Cardiac muscle cell (in vitro differentiated cells and primary cell): ENCODE data around the gene KDM1A. TPM values are rescaled to one million over a fixed set of nuclear protein-coding genes. Genes with fewer than 3 reads are reported as not detected.

Experiments used
- DNase-seq, 2 donors: peaks; one replicate each; pipeline versions ENCODE4 v3.0.0 to v3.0.0-alpha.2; 2010 to 2017; ENCODE audit warnings: low read depth in 1 of 2, low spot score in 1 of 2
- H3K27ac ChIP-seq: fragments of 200-600 bp; sonication (generic); 2 replicates; pipeline ENCODE4 v1.5.1; 2016
- H3K27me3 ChIP-seq: fragments of 200-600 bp; sonication (generic); 2 replicates; pipeline ENCODE4 v1.6.0; 2016; ENCODE audit warnings: control low read depth
- H3K36me3 ChIP-seq: fragments of 200-600 bp; sonication (generic); 2 replicates; pipeline ENCODE4 v1.5.1; 2016; ENCODE audit warnings: control low read depth
- H3K4me1 ChIP-seq: fragments of 200-600 bp; sonication (generic); 2 replicates; pipeline ENCODE4 v1.8.1; 2017; ENCODE audit warnings: low read depth, mild to moderate bottlenecking, mixed run types
- H3K4me3 ChIP-seq: fragments of 200-600 bp; sonication (generic); 2 replicates; pipeline ENCODE4 v1.5.1; 2016; ENCODE audit warnings: mild to moderate bottlenecking
- H3K9me3 ChIP-seq: fragments of 200-600 bp; sonication (generic); 2 replicates; pipeline ENCODE4 v1.5.1; 2017; ENCODE audit warnings: low read depth, mild to moderate bottlenecking, control low read depth
- polyA plus RNA-seq: library from polyadenylated mRNA; unstranded; fragments of >200 nt; fragmentation: Nextera tagmentation; extraction: Ambion mirVana; gene quantifications from 2 replicates; pipeline ENCODE4 v1.2.1, GENCODE V29; 2016
- total RNA-seq: library from RNA; depleted of rRNA; stranded (reverse); fragments of >200 nt; gene quantifications from 2 replicates; pipeline ENCODE4 v1.2.3, GENCODE V29; 2016
- TF ChIP-seq, protein P1 (sequence below): IDR thresholded peaks from 2 replicates; pipeline ENCODE4 v1.5.1; 2012; ENCODE audit warnings: low read depth, mild to moderate bottlenecking, low read length

The KDM1A gene
- total and polyA plus RNA-seq, 2 experiments from 2014 or later = 138 to 168 TPM

- DNase-seq = peak in 1 of 2 donors; percentile 79
- TF ChIP-seq, protein P1, sequence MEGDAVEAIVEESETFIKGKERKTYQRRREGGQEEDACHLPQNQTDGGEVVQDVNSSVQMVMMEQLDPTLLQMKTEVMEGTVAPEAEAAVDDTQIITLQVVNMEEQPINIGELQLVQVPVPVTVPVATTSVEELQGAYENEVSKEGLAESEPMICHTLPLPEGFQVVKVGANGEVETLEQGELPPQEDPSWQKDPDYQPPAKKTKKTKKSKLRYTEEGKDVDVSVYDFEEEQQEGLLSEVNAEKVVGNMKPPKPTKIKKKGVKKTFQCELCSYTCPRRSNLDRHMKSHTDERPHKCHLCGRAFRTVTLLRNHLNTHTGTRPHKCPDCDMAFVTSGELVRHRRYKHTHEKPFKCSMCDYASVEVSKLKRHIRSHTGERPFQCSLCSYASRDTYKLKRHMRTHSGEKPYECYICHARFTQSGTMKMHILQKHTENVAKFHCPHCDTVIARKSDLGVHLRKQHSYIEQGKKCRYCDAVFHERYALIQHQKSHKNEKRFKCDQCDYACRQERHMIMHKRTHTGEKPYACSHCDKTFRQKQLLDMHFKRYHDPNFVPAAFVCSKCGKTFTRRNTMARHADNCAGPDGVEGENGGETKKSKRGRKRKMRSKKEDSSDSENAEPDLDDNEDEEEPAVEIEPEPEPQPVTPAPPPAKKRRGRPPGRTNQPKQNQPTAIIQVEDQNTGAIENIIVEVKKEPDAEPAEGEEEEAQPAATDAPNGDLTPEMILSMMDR = no peak
- Histone ChIP-seq H3K9me3 (no peaks in the 10 kb centered on the region), H3K4me3 (no peak overlapping the region), H3K27me3 (no peaks in the 10 kb centered on the region), H3K36me3 (peaks cover 90% of the 10 kb centered on the region), H3K4me1 (no peaks in the 10 kb centered on the region), H3K27ac (peak overlapping the region; percentile 43)
Observed at GRCh38 chr1:23083714-23084480, 64.6 kb downstream of the KDM1A start.

DNA sequence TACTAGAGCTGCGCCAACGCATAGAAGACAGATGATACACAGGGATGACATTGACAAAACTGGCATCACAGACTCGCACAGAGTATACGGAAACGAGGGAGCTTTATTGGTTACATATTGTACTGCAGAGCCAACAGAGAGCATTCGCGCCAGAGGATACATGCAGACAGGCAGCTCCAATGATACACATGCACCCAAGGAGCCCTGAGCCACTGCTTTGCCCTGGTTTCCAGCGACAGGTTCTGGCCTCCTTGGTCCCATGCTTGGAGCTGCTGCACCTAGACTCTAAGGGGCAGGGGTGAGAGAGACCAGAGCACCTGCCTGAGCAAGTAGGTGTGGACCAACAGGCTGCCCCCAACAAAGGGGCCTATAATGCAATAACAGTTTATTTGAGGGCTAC lies 65.6 kb downstream of the KDM1A start:
- Histone ChIP-seq H3K27me3 (no peaks in the 10 kb centered on the region), H3K4me3 (no peak overlapping the region), H3K9me3 (no peaks in the 10 kb centered on the region), H3K27ac (peak overlapping the region; percentile 43), H3K36me3 (peaks cover 84% of the 10 kb centered on the region), H3K4me1 (no peaks in the 10 kb centered on the region)
- TF ChIP-seq, protein P1 = no peak
- no peak for DNase-seq

DNA sequence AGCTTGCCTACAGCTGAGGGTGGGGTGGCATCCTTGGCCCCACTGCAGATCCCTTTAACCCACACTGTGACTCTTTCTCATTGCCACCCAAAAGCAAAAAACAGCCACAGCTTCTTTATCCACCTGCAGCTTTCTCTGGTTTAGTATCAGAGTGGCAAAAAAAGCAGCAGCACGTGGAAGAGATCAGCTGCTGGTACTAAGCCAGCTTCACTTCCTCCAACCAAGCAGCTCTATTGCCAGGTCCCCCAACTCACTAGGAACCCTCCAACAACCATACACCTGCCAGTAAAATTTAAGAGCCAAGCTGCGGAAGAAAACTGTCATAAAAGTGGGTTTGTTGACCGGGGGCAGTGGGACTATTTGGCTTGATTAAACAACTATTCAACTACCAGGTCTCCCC lies 66.4 kb downstream of the KDM1A start:
- Histone ChIP-seq H3K27ac (peak overlapping the region; percentile 51), H3K4me1 (no peaks in the 10 kb centered on the region), H3K36me3 (peaks cover 76% of the 10 kb centered on the region), H3K4me3 (no peak overlapping the region), H3K27me3 (no peaks in the 10 kb centered on the region), H3K9me3 (no peaks in the 10 kb centered on the region)
- TF ChIP-seq, protein P1 = no peak
- no peak for DNase-seq

DNA sequence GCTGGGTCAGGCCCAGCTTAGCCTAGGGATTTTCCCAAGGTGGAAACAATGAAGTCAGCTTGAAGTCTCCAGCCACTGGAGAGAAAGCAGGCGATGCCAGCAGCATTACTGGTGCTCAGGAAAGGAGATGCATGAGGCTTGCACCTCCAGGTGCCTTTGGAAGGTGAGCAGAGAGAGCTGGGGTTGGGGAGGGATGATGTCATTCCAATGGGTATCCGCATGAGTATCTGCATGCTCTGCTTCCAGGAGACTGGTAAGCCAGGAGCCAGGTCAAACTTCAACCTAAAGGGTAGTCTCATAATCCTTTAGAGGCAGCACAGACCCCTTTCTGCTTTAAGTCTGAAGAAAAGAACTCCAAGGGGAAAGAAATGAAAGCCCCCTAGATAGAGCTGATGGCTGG lies 68.8 kb downstream of the KDM1A start:
- H3K9me3 ChIP-seq = no peaks in the 10 kb centered on the region
- TF ChIP-seq, protein P1 = no peak
- peaks cover 64% of the 10 kb centered on the region for H3K36me3 ChIP-seq
- no peak overlapping the region for H3K27ac ChIP-seq
- no peaks in the 10 kb centered on the region for H3K4me1 ChIP-seq
- no peak for DNase-seq
- no peaks in the 10 kb centered on the region for H3K27me3 ChIP-seq
- no peak overlapping the region for H3K4me3 ChIP-seq

DNA sequence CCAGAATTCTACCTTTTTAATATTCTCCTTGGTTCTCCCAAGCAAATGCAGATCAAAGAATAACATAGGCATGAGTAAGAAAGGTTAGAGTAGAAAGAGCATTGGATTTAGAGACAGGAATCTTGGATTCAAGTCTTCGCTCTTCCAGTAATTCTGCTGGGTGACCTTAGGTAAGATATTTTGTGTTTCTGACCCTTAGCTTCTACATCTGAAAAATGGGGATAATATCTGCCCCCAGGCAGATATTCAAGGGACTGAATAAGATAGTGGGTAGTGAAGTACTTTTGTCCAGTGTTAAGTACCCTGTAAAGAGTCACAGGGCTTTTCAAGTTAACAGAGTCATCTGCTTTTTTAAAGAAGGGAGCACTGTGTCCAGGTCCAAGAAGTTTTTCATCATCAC lies 70.8 kb downstream of the KDM1A start:
- H3K9me3 ChIP-seq = no peaks in the 10 kb centered on the region
- no peak for DNase-seq
- H3K4me1 ChIP-seq = no peaks in the 10 kb centered on the region
- no peaks in the 10 kb centered on the region for H3K27me3 ChIP-seq
- H3K36me3 ChIP-seq = peaks cover 54% of the 10 kb centered on the region
- TF ChIP-seq, protein P1 = no peak
- no peak overlapping the region for H3K4me3 ChIP-seq
- no peak overlapping the region for H3K27ac ChIP-seq
